ENCODE data around the gene NPW.
"Not testable (repeated sequence)": the region's sequence is repeated elsewhere in the genome, so short reads cannot be mapped to it uniquely, and the experiment has no call there.

NPW gene

DNA sequence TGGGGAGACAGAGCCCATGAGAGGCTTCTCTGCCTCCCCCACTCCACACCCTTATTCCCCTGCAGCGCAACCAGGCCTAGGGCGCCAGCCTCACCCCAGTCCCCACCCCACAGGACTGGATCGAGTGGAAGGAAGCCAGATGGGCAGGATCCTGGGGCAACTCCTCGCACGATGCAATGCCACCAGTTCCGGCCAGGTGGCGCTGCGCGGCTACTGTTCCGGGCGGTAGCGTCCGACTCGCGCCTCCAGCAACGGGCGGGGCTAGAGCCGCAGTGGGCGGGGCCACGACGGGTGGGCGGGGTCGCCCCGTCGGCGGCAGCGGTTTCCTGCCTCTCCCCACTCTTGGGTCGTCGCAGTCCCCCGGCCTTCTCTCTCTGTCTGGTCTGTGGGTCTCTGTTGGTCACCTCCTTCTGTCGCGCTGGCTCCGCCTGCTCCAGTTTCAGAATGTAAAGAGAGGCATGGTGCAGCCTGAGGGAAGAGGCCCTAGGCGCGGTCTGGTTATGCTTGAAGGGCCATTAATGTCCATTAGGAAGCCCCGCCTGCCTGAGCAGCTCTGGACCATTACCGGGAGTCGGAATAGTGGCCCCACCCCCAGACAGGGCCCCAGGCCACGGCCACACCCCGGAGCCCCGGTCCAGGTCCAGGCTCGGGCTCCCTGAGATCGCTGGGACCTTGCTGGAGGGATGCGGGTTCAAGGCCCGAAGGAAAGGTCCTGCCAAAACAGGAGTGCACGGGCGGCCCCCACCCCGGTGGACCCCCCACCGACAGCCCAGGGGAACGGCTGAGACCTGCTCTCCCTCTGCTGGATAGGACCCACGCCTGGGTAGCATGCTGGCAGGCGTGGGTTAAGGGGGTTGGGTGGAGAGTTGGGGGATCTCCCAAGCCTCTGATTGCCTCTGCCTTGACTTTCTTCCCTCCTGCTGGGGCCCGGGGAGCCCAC, 3.8 kb downstream of the NPW start:
- peak; percentile 93 for DNase-seq (ENCODE audit: low read depth)

DNA sequence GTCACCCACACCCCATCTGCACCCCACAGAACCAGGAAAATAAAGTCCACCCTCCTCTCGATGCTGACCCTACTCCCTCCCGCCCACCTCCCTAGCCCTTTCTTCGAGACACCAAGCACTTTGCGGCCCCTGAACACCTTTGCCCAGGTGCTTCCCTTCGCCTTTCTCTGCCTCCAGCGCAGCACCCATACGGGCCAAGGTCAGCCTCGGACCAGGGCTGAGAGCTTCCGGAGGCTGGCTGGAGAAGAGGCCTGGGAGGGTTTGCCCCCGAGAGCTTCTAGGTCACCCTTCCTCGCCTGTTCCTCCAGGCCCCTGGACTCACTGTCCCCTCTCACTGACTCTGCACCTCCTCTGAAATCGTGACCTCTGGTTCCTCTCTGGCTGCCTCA, 4.4 kb downstream of the NPW start:
- no peak for DNase-seq (ENCODE audit: low read depth)

DNA sequence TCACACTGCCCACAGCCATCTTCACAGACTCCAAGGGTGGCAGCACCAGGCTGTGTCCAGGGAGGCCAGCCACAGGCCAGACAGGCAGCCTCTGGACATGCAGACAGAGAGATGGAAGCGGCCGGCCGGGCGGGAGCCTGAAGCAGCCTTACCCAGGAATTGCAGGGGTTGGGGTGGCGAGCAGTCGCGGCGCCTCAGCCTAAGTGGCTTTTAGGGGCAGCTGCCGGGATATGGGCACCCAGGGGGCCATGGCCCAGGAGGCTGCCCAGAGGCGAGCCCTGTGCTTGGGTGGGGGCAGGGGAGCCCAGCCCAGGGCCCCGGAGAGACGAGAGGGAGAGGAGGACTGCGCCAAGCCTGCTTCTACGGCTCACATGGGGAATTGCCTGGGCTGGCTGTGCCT, 5.7 kb downstream of the NPW start:
- no peak for DNase-seq (ENCODE audit: low read depth)

DNA sequence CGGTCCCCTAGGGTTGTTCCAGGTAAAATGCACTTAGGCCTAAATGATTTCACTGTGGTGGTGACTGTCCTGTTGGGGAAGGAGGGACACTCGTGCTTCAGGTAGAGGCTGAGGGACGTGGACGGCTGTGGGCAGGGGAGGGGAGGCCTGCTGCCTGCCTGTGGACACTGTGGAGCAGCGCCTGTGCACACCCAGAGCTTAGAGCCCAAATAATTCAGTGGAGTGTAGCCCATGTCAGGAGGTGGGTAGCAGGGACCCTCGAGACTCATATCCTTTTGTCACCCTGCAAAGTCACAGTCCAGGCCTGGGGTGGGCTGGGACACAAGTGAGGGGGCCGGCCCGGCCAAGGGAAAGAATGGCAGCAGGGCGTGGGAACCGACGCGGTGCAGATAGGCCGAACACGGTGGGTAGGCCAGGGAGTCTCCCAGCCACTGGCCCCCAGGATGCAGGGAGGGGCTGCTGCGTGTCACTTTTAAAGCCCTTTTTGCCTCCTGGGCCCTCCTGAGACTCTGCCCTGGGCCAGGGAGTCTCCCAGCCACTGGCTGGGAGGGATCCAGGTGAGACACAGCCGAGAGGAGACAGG, 6.4 kb downstream of the NPW start:
- DNase-seq (ENCODE audit: low read depth), result no peak

GRCh38 chr16:2026461-2027023, 7.0 kb downstream of the NPW start, which contains the start of gene NHERF2:
TSS of gene NHERF2 (plus strand) at chr16:2026902. CDS start at chr16:2027006, 104 bp downstream.
- no peak for DNase-seq (ENCODE audit: low read depth)

- no peak for DNase-seq (ENCODE audit: low read depth)
These were observed 7.7 kb downstream of the NPW start for GRCh38 chr16:2027024-2028010.

GRCh38 chr16:2028146-2028545, 8.6 kb downstream of the NPW start:
- no peak for DNase-seq (ENCODE audit: low read depth)

DNA sequence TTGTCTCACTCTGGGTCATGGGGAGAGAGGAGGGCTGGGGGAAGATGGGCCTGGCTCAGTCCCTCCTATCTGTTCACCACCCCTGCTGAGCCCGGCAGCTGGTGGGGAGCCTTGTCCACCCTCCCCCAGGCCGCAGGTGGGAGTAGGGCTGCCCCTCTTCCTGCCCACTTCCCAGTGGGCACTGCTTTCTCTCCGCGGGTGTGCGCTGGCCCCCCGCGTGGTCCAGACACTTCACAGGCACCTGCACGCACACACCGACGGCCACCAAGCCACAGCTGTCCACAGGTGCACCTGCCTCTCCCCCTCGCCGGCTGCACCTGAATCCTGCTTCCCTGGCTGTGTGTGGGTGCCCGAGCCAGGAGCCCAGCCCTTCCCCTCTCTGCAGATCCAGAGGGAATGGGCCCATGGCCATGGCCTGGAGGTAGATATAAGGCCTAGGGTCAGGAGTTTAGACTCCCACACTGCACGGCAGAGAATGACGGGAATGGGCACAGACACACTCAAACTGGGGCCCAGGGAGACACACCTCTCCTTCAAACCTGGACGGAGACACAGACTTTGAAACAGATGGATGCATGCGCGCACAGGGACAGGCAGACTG, 9.1 kb downstream of the NPW start:
- DNase-seq (ENCODE audit: low read depth), result no peak

DNA sequence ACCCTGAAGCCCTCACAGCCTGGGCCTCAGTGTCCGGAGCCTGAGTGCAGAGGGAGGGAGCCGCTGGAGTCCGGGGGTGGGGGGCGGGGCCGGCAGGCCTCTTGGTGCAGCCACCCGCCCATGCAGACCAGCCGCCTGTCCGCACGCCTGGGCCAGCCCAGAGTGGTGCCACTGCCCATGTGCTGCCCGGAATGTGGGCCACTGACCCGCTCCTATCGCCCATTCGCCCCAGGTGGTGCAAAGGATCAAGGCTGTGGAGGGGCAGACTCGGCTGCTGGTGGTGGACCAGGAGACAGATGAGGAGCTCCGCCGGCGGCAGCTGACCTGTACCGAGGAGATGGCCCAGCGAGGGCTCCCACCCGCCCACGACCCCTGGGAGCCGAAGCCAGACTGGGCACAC, 9.8 kb downstream of the NPW start:
- no peak for DNase-seq (ENCODE audit: low read depth)

DNA sequence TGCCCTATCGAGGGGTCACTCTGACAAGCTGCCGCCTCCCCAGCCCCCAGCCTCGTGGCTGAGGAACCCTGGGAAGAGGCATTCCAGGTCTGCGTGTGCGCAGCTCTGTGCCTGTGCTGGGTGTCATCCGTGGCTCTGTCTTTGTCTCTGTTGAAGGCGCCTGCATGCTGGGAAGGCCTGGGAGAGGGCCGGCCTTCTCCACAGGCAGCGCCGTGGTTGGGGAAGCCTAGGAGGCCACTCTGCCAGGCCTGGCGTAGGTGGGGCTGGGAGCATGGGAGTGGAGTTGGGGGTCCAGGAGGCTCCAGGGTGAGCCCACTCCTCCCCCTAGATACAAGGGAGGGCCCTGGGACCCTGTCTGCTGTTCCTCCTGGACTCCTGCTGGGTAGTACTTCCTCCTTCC, 10.5 kb downstream of the NPW start:
- no peak for DNase-seq (ENCODE audit: low read depth)

DNA sequence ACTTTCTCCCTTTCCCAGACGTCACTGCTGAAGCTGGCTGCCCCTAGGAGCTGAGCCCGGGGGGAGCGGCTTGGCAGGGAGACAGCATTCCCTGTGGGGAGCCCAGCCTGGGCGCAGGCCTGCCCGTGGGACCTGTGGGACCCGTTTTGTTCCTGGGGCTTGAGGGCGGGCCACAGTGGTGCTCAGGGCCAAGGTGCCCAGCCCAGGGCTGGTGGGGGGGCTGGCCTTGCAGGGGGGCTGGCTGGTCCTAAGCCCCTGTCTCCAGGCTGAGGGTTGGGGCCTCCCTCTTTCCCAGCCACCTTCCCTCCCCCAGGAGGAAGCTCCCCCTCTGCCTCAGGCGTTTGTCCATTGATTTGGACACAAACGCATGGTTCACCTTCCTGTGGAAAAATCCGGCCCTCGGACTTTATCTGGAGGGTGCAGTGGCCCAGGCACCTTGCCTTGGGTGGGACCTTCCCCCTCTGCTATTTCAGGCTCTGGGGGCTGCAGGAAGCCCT, 11.5 kb downstream of the NPW start:
- DNase-seq (ENCODE audit: low read depth), result no peak

DNA sequence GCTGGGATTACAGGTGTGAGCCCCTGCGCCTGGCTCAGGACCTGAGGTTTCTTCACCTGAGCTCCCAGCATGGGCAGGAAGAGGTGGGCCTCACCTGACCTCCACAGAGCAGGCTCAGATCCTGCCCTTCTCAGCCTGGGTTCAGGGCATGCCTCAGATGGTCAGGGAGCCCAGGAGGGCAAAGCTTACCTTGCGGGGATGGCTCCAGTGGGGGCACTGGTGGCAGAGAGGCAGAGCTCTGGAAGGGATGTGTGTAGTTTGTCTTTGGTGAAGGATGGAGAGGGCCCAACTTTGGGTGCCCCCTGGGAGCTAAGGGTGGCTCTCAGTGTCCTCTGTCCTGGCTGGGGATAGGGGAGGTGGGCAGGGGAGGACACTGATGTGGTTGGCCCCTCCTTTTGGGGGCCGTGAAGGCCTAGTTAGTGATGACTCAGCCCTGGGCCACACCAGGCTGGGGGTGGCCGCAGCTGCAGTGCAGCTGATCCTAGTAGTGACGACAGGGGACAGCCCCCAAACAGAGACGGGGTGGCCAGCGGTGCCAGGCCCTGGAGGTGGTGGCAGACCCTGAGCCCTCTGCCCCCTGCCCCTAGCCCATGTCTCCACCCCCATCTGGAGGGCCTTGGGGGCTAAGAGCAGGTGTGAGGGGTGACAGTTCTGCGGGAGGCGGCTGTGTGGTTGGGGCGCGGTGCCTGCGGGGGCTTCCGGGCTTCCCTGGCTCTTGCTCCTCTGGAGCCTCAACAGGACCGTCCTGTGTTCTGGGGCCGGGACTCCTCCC, 12.9 kb downstream of the NPW start:
- no peak for DNase-seq (ENCODE audit: low read depth)

DNA sequence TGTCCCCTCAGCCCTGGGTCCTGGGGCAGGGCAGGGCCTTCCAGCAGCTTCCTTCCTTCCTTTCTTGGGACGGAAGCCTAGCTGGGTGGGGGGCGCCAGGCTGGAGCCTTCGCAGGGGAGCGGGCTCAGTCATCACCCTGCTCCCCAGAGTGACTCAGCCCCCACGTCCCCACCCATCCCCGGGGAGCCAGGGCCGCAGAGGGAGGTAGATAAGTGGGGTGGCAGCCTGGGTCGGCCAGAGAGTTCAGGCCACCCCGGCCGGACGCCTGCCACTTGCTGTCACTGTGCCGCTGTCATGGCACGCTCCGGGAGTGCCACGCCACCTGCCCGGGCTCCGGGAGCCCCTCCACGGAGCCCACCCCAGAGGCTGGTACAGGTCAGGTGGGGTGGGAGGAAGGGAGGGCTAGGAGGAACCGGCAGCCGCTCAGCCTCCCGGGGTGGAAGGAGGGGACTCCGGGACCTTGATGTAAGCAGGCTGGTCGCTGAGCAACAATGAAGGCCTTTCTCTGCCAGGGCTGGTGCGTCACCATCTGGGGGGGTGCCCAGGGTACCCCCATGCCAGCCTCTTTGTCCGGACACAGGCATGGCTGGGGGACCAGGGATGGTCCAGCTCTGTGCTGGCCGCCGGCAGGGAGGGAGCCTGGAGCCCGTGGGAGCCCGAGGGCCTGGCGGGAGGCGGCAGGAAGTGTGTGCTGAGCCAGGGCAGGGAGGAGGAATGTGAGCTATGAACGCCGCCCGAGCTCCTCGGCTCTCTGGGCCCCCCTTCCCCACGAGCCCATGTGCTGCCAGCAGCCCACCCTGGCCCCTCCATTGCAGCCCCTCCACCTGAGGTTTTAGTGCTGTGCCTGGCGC, 13.7 kb downstream of the NPW start:
- no peak for DNase-seq (ENCODE audit: low read depth)

DNA sequence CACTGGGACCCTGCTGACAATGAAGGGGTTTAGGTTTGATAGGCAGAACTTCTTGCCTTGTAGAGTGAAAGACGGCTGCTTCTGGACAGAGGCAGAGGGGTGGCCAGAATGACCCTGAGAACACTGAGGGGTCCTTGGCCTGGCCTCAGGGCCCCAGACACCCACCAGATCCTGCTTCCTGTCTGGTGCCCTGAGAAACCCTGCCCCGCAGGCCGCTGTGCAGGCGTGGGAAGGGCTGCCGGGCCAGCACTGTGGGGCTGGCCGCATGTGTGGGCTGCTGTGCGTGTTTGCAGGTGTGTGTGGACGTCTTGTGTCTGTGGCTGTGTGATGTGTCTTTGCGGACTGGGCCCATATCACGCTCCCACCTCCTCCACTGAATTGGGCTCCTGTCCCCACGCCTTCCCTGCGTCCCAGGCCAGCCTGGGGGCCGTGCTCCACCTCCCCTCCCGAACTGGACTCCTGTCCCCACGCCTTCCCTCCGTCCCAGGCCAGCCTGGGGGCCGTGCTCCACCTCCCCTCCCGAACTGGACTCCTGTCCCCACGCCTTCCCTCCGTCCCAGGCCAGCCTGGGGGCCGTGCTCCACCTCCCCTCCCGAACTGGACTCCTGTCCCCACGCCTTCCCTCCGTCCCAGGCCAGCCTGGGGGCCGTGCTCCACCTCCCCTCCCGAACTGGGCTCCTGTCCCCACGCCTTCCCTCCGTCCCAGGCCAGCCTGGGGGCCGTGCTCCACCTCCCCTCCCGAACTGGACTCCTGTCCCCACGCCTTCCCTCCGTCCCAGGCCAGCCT, 14.5 kb downstream of the NPW start:
- DNase-seq (ENCODE audit: low read depth), result not testable (repeated sequence)

DNA sequence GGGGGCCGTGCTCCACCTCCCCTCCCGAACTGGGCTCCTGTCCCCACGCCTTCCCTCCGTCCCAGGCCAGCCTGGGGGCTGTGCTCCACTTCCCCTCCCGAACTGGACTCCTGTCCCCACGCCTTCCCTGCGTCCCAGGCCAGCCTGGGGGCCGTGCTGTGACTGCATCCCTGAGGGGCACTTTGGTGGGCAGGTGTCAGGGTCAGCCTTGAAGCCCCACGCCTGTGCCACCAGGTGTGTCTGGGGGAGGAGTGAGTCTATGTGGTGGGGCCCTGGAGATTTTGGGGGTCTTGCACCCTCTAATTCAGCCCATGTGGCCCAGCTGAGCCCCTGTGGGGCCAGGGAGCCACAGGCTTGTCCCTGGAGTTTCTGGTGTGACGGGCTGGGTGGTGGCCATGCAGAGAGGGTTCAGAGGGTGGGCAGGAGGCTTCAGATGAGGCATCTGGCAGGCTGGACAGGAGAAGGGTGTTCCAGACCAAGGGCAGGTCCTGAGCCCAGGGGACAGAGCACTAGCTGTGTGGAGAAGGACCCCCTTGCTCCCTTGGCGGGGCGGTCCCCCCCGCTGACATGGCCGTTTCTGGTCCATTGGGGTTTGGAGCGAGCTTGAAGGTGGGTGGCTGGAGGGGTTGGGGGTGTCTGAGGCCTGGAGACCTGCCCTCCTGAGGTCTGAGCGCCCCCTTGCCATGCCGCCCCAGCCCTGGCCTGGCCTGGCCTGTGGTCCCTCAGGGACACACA, 15.3 kb downstream of the NPW start:
- DNase-seq (ENCODE audit: low read depth), result no peak

GRCh38 chr16:2035431-2036199, 16.0 kb downstream of the NPW start:
- DNase-seq (ENCODE audit: low read depth), result no peak

Measured in T follicular helper cell (primary cell).